ENCODE data around the gene NLRP9. TPM values are rescaled to one million over a fixed set of nuclear protein-coding genes. Genes with fewer than 3 reads are reported as not detected.
"Not testable (repeated sequence)": the region's sequence is repeated elsewhere in the genome, so short reads cannot be mapped to it uniquely, and the experiment has no call there.

Gene NLRP9
- total RNA-seq: not detected
- long read RNA-seq: 0 reads

DNA sequence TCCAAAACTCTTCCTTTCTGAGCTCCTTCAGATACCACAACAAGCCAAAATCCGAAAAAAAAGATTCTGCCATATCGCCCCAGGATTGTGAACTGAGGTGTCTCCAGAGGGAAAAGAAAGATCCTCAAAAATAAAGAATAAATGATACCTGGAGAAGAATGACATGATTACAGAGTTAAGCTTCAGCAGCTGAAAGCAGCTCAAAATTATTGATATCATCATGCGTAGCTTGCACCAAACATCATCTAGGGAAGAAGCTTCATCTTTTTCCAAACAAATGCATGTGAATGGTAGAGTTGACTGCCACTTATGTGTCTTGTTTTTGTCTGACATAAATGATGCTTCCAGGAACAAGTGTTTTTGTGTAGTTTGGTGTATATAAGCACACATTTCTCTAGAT is at the start of gene NLRP9:
NLRP9 (minus strand) TSS at position 101 of the 400 bp plus-strand sequence; CDS start at position 73, 28 bp downstream.
- DNase-seq: no peak
- intact Hi-C loops (cut with DNase I): no loop called here
- ATAC-seq (ENCODE audit: poor library complexity): no peak

GRCh38 chr19:55781112-55781511 is 42.9 kb upstream of the NLRP9 start:
- intact Hi-C loops (cut with DNase I): no loop called here
- ATAC-seq (ENCODE audit: poor library complexity) (no peak), DNase-seq (no peak)

- intact Hi-C loops (cut with DNase I): no loop called here
- no peak for ATAC-seq (ENCODE audit: poor library complexity)
- DNase-seq: no peak
Measured at GRCh38 chr19:55778331-55778730, 40.1 kb upstream of the NLRP9 start.

DNA sequence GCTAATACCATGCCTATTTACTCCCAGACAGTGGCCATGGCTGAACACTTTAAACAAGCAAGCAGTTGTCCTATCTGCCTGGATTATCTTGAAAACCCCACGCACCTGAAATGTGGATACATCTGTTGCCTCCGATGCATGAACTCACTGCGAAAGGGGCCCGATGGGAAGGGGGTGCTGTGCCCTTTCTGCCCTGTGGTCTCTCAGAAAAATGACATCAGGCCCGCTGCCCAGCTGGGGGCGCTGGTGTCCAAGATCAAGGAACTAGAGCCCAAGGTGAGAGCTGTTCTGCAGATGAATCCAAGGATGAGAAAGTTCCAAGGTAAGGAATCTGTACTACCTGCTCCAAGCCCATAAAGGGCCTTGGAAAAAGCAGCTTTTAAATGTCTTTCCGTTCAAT is 39.3 kb upstream of the NLRP9 start:
- DNase-seq: no peak
- intact Hi-C loops (cut with DNase I): no loop called here
- no peak for ATAC-seq (ENCODE audit: poor library complexity)

DNA sequence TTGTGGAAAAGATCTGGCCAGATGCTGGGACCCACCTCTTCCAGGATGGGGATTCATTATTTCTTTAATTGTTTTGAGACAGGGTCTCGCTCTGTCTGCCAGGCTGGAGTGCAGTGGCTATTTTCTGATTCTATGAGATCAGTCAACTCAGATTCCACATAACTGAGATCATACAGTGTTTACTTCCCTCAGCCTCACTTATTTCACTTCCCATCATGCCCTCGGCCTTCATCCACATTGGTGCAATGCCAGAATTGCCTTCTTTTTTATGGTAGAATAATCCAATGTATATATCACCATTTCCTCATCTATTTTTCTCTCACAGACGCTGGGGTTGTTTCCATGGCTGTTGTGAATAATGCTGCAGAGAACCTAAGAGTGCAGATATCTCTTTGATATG is 31.4 kb upstream of the NLRP9 start:
- intact Hi-C loops (cut with DNase I); ATAC-seq (ENCODE audit: poor library complexity); DNase-seq: not testable (repeated sequence)

GRCh38 chr19:55768818-55769217 is 30.6 kb upstream of the NLRP9 start, which contains the start of gene RFPL4AL1:
Gene RFPL4AL1, plus strand, starts transcription at chr19:55769118. Its CDS starts 2,687 bp downstream, at chr19:55771805.
- intact Hi-C loops (cut with DNase I); ATAC-seq (ENCODE audit: poor library complexity); DNase-seq: not testable (repeated sequence)

DNA sequence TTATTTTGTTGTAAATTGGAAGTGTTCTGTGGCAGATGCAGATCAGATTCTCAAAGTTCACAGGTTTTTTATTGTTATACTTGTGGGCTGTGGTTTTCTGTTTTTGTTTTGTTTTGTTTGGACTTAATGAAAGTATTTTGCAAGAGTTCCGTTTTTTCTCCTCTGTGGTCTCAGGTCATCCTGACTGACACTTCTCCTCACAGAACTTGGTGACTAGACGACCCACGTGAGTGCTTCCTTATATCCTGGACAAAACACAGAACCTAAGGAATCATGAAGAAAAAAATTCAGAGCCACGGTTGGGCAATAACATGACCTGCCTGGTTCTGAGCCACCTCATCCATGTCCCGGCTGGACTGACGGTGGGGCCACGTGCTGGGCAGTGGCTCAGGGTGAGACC is 28.3 kb upstream of the NLRP9 start:
- ATAC-seq (ENCODE audit: poor library complexity) (no peak), DNase-seq (no peak)
- intact Hi-C loops (cut with DNase I): no loop called here

DNA sequence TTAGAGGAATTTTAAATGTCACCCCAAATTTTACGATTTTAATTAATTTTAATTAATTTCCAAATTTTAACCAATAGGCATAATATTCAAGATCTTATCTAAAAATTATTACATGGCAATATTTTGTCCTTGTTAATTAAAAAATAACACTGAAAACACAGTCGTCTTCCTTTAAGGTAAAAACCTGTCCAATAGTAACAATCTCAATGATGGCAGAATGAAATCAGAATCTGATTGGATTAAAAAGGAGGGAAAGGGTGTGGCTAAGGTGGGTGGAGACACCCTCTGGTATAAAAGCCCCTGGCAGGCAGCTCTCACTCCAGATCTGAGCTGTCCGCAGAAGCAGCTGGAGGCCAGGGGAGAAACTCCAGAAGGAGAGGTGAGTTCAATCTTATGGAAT is 20.6 kb upstream of the NLRP9 start, which contains the start of gene RFPL4A:
RFPL4A (plus strand) TSS at position 301 of the 400 bp plus-strand sequence. CDS start 2,704 bp downstream, outside the sequence.
- ATAC-seq (ENCODE audit: poor library complexity); intact Hi-C loops (cut with DNase I); DNase-seq: not testable (repeated sequence)

- DNase-seq; ATAC-seq (ENCODE audit: poor library complexity); intact Hi-C loops (cut with DNase I): not testable (repeated sequence)
Measured at GRCh38 chr19:55756808-55757207, 18.6 kb upstream of the NLRP9 start.

DNA sequence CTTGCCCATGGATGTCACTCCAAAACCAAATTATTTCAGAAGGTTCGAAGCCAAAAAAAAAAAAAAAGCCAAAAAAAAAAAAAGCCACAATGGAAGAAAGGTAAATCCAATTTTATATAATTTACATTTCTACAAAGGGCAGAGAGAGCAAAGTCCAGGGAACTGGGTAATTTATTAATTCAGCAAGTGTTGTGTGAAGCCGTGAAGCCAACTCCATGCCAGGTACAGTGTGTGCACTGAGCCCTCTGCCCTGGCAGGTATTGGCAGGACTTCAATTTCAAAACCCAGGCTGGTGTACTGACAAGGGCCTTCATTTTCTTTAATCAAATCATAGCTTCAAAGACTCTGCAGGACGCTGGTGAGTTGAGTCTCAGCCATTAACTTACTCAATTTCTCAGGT is 15.2 kb upstream of the NLRP9 start:
- intact Hi-C loops (cut with DNase I): no loop called here
- DNase-seq (no peak), ATAC-seq (ENCODE audit: poor library complexity) (no peak)

DNA sequence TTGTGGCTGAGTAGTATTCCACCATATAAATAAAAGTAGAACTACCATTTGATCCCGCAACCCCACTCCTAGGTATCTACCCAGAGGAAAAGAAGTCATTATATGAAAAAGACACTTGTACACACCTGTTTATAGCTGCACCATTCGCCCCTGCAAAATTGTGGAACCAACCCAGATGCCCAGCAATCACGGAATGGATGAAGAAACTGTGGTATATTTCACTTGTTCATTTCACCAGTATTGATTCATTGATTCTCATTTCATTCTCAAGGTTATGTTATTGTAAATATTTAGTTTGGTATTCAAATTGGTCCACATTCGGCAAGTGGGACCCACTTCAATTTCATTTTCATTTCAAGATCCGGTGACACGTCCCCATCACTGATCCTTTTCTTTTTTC is 12.5 kb upstream of the NLRP9 start:
- ATAC-seq (ENCODE audit: poor library complexity): no peak
- intact Hi-C loops (cut with DNase I): no loop called here
- no peak for DNase-seq

GRCh38 chr19:55730378-55730777 is 7.8 kb downstream of the NLRP9 start:
- DNase-seq; ATAC-seq (ENCODE audit: poor library complexity); intact Hi-C loops (cut with DNase I): not testable (repeated sequence)

DNA sequence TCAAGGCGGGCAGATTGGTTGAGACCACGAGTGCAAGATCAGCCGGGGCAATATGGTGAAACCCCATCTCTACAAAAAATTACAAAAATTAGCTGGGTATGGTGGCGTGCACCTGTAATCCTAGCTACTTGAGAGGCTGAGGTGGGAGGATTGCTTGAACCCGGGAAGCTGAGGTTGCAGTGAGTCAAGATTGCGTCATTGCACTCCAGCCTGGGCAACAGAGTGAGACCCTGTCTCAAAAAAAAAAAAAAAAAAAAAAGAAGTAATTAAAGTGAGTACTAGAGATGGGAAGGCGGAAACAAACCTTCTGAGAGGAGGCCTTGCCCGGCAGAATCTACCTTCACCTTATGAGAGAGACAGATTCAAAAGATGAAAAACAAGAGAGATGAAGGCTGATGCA is 14.7 kb downstream of the NLRP9 start:
- no peak for ATAC-seq (ENCODE audit: poor library complexity)
- DNase-seq: no peak
- intact Hi-C loops (cut with DNase I): no loop called here

DNA sequence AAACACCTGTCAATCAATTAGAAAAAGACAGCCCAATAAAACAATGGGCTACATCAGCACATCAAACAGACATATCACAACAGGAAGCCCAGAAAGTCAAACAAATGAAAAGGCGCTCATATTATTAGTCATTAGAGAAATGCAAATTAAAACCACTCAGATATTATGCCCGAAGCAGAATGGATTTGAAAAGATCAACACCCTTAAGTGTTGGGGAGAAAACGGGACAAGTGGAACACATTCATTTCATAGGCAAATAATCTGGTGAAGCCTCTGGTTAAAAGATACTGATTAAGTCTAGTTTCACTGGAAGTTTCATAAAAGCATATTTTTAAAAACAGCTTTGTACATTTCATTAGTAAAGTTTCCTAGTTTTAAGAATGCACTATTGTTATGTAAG is 17.4 kb downstream of the NLRP9 start:
- no peak for ATAC-seq (ENCODE audit: poor library complexity)
- intact Hi-C loops (cut with DNase I): no loop called here

DNA sequence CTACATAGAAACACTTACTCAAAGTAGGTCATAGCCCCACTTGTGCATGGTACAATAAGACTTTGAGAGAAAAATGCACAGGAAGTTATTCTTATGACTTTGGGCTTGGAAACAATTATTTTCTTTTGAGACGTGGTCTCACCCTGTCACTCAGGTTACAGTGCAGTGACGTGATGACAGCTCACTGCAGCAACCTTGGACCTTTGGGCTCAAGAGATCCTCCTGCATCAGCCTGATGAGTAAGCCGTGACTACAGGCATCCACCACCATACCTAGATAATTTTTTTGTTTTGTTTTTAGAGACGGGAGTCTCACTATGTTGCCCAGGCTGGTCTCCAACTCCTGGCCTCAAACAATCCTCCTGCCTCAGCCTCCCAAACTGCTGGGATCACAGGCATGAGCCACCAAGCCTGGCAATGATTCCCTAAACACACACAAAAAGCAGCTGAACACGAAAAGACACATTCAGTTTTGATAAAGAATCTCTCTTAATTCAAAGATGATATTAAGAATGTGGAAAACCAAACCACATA is 17.9 kb downstream of the NLRP9 start:
- no peak for DNase-seq
- ATAC-seq (ENCODE audit: poor library complexity): no peak
- intact Hi-C loops (cut with DNase I): no loop called here

More for the DNA sequence above, 17.4 kb downstream of the NLRP9 start:
- DNase-seq: no peak

DNA sequence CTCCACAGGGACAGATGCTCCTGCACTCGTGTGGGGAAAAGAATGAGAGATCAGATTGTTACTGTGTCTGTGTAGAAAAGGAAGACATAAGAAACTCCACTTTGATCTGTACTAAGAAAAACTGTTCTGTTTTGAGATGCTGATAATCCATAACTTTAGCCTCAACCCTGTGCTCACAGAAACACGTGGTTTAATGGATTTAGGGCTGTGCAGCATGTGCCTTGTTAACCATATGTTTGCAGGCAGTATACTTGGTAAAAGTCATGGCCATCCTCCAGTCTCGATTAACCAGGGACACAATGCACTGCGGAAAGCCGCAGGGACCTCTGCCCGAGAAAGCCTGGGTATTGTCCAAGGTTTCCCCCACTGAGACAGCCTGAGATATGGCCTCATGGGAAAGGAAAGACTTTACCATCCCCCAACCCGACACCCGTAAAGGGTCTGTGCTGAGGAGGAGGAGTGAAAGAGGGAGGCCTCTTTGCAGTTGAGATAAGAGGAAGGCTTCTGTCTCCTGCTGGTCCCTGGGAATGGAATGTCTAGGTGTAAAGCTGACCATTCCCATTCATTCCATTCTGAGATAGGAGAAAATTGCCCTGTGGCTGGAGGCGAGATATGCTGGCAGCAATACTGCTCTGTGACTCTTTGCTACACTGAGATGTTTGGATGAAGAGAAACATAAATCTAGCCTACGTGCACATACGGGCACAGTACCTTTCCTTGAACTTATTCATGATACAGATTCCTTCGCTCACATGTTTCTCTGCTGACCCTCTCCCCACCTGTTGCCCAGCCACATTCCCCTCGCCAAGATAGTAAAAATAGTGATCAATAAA is 20.1 kb downstream of the NLRP9 start:
- intact Hi-C loops (cut with DNase I); ATAC-seq (ENCODE audit: poor library complexity); DNase-seq: not testable (repeated sequence)

DNA sequence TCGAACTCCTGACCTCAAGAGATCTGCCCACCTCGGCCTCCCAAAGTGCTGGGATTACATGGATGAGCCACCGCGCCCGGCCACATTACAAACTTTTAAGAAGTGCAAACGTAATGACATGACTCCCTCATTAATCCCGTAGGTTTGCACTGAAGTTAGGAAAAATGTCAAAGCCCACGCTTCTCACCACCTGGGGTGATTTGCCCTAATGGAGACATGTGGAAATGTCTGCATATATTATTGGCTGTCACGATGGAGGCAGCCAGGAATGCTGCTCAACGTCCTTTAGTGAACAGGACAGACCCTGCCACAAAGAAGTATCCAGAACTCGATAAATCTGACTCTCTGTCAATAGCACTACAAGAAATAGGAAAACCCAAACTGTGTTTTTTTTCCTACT is 21.0 kb downstream of the NLRP9 start:
- ATAC-seq (ENCODE audit: poor library complexity): no peak
- intact Hi-C loops (cut with DNase I): no loop called here
- DNase-seq: no peak

- intact Hi-C loops (cut with DNase I): no loop called here
- ATAC-seq (ENCODE audit: poor library complexity) (no peak), DNase-seq (no peak)
Measured at GRCh38 chr19:55716531-55716930, 21.7 kb downstream of the NLRP9 start.

DNA sequence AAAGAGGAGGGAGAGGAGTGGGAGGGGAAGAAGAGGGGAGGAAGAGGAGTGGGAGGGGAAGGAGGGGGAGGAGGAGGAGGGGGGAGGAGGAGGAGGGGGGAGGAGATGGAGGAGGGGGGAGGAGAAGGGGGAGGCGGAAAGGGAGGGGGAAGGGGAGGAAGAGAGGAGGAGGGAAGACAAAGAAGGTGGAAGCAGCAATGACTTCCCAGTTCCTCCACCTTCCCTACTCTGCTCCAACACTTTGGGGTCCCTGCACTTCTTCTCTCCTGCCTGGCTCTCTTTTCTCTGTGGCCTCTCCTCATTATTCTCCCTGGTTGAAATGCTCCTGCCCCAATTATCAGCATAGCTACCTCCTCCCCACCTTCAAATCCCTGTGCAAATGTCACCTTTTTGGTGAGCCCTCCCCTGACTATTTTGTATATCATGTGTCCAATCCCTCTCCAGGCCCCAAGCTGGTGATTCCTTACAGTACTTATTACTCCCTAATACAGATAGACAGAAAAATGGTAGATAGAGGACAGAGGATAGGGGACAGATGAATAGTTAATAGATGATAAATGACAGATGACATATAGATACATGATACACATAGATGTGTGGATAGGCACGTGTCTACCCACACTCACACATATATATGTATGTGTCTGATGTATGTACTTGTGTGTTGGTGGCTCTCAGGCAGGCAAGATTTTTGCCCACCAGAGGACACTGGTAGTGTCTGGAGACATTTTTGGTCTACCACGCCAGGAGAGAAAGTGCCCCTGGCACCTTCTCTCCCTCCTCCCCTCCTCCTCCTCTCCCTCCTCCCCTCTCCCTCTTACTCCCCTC is 25.2 kb downstream of the NLRP9 start:
- intact Hi-C loops (cut with DNase I): no loop called here
- ATAC-seq (ENCODE audit: poor library complexity) (no peak), DNase-seq (no peak)
